Measurements from ENCODE around the gene GREB1. TPM values are rescaled to one million over a fixed set of nuclear protein-coding genes. Genes with fewer than 3 reads are reported as not detected.

GREB1 gene
- total RNA-seq, 1 experiment from 2014 or later = 6.2 TPM

- no peak overlapping the region for H3K4me3 ChIP-seq (replicated peaks in 1 of 2; ENCODE audit: low read depth in 1 of 2, low read length in 2 of 2)
- 0 out of 2 replicates have a peak, but pooled peaks cover 4% of the 10 kb centered on the region for H3K27me3 ChIP-seq (ENCODE audit: insufficient read depth, low read length)
- ChIA-PET POLR2A (no interaction called here), CTCF (interaction anchor here (0.7 kb wide), 1 partner anchor 215 kb away, joined by 3 read pairs; no protein-coding TSS in a partner anchor), RAD21 (ENCODE audit: low non-redundant PET in 1 of 2, low total read pairs in 2 of 2, uncharacterized antibody in 2 of 2, unreplicated experiment in 2 of 2) (no interaction called here)
- no peaks in the 10 kb centered on the region for H4K20me1 ChIP-seq (ENCODE audit: insufficient read depth)
- H3K4me1 ChIP-seq (ENCODE audit: control insufficient read depth in 1 of 2, insufficient read depth in 2 of 2, low read length in 2 of 2) = no peaks in the 10 kb centered on the region
- TF ChIP-seq TCF7L2 (IDR thresholded peaks at IDR 0.05; ENCODE audit: borderline replicate concordance, extremely low read depth, insufficient read depth, insufficient read length) (peak; percentile 37), YY1 (IDR thresholded peaks at IDR 0.05; ENCODE audit: extremely low read depth, insufficient replicate concordance, low read depth, low read length) (no peak)
- no peaks in the 10 kb centered on the region for H3K9me3 ChIP-seq (ENCODE audit: control insufficient read depth in 1 of 2, insufficient read depth in 1 of 2, low read depth in 1 of 2, low read length in 2 of 2)
- H2AFZ ChIP-seq (ENCODE audit: low read depth, low read length, poor library complexity, severe bottlenecking) = no peak overlapping the region
- no peak overlapping the region for H3K4me2 ChIP-seq (ENCODE audit: low read length)
- H3K27ac ChIP-seq (ENCODE audit: low read depth, low read length) = no peak overlapping the region
- no peaks in the 10 kb centered on the region for H3K79me2 ChIP-seq (ENCODE audit: insufficient read depth, low read length)
- intact Hi-C loops (cut with micrococcal nuclease) = no loop called here
- ATAC-seq = no peak
- DNase-seq (ENCODE audit: low read depth, low spot score) = no peak
- H3K9ac ChIP-seq (ENCODE audit: low read length) = no peak overlapping the region
- BruUV-seq (replicated peaks) = no TSS peak
- no peaks in the 10 kb centered on the region for H3K36me3 ChIP-seq (ENCODE audit: control insufficient read depth in 1 of 2, insufficient read depth in 2 of 2, low read length in 2 of 2)
- no peaks in the 10 kb centered on the region for H3K9me2 ChIP-seq (ENCODE audit: insufficient read depth)
Measured at GRCh38 chr2:11539317-11540147, 5.7 kb downstream of the GREB1 start.

GRCh38 chr2:11540148-11540995, 6.5 kb downstream of the GREB1 start:
- no peak overlapping the region for H3K4me3 ChIP-seq (replicated peaks in 1 of 2; ENCODE audit: low read depth in 1 of 2, low read length in 2 of 2)
- no peaks in the 10 kb centered on the region for H3K9me2 ChIP-seq (ENCODE audit: insufficient read depth)
- no peaks in the 10 kb centered on the region for H3K79me2 ChIP-seq (ENCODE audit: insufficient read depth, low read length)
- 0 out of 2 replicates have a peak, but pooled peaks cover 4% of the 10 kb centered on the region for H3K27me3 ChIP-seq (ENCODE audit: insufficient read depth, low read length)
- H3K36me3 ChIP-seq (ENCODE audit: control insufficient read depth in 1 of 2, insufficient read depth in 2 of 2, low read length in 2 of 2) = no peaks in the 10 kb centered on the region
- H3K27ac ChIP-seq (ENCODE audit: low read depth, low read length) = no peak overlapping the region
- H2AFZ ChIP-seq (ENCODE audit: low read depth, low read length, poor library complexity, severe bottlenecking) = no peak overlapping the region
- no peaks in the 10 kb centered on the region for H3K4me1 ChIP-seq (ENCODE audit: control insufficient read depth in 1 of 2, insufficient read depth in 2 of 2, low read length in 2 of 2)
- DNase-seq (ENCODE audit: low read depth, low spot score) (no peak), ATAC-seq (no peak)
- TF ChIP-seq YY1 (IDR thresholded peaks at IDR 0.05; ENCODE audit: extremely low read depth, insufficient replicate concordance, low read depth, low read length) (no peak), SRF (IDR thresholded peaks at IDR 0.05; ENCODE audit: low read depth) (no peak), ZNF274 (IDR thresholded peaks at IDR 0.05; ENCODE audit: low read depth, low read length) (no peak), FOSL1 (IDR thresholded peaks at IDR 0.05; ENCODE audit: low read depth) (no peak), SP1 (IDR thresholded peaks at IDR 0.05; ENCODE audit: low read depth) (no peak), EGR1 (IDR thresholded peaks at IDR 0.05; ENCODE audit: low read depth) (no peak), ELF1 (IDR thresholded peaks at IDR 0.05; ENCODE audit: borderline replicate concordance, low read depth) (no peak), POLR2AphosphoS5 (IDR thresholded peaks at IDR 0.05; ENCODE audit: low read depth, low read length) (no peak), EZH2phosphoT487 (IDR thresholded peaks at IDR 0.05; ENCODE audit: borderline replicate concordance) (no peak), MAX (IDR thresholded peaks at IDR 0.05) (no peak), ZFX (IDR thresholded peaks at IDR 0.05) (no peak), TCF7L2 (IDR thresholded peaks at IDR 0.05; ENCODE audit: borderline replicate concordance, extremely low read depth, insufficient read depth, insufficient read length) (no peak), ZBTB33 (IDR thresholded peaks at IDR 0.05; ENCODE audit: extremely low read depth, insufficient replicate concordance, low read length) (no peak)
- no TSS peak for BruUV-seq (replicated peaks)
- H3K4me2 ChIP-seq (ENCODE audit: low read length) = no peak overlapping the region
- POLR2A ChIA-PET = no interaction called here
- no peaks in the 10 kb centered on the region for H3K9me3 ChIP-seq (ENCODE audit: control insufficient read depth in 1 of 2, insufficient read depth in 1 of 2, low read depth in 1 of 2, low read length in 2 of 2)
- intact Hi-C loops (cut with micrococcal nuclease) = no loop called here
- H3K9ac ChIP-seq (ENCODE audit: low read length) = no peak overlapping the region
- RAD21 ChIA-PET (ENCODE audit: low non-redundant PET in 1 of 2, low total read pairs in 2 of 2, uncharacterized antibody in 2 of 2, unreplicated experiment in 2 of 2) = no interaction called here
- CTCF ChIA-PET = no interaction called here
- H4K20me1 ChIP-seq (ENCODE audit: insufficient read depth) = no peaks in the 10 kb centered on the region
